ENCODE measurements around the gene FNTB.
"Not testable (repeated sequence)": the region's sequence is repeated elsewhere in the genome, so short reads cannot be mapped to it uniquely, and the experiment has no call there.

The FNTB gene

DNA sequence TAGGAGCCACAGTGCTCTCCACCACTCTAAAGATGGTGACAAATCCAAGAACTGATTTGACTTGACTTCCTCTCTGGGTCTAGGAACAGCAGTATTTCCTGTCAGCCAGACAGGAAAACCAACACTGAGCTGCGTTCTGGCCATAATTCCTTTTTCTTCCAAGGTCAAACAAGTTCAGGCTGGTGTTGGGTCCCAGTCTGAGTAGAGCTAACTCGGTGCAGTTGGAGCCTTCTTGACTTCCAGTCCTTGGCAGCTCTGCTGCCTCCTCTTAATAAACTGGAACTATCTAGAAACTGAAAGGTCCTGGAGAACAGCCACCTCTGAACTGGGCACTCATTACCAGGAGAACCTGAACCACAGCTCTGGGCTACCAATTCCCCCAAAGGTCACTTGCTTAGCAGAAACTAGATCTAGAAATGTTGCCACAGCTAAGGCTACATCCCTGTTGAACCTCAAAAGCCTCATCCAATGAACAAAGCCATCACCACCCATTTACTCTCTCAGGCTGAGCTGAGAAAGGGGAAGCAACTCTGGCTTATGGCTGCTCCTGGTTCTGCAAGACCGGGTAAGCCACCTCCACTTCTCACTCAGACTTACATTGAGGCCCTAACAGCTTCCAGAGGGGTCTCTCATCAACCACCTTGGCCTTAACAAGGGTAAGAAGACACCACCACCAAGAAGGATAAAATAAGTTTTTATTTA is 87.9 kb downstream of the FNTB start:
- Histone ChIP-seq H3K4me1 (ENCODE audit: insufficient read depth, low read length) (no peaks in the 10 kb centered on the region), H3K9me3 (ENCODE audit: control insufficient read depth, insufficient read depth, low read length) (no peaks in the 10 kb centered on the region), H3K9ac (ENCODE audit: low read depth, low read length) (no peak overlapping the region), H3K36me3 (ENCODE audit: insufficient read depth, low read length) (peaks cover 16% of the 10 kb centered on the region)

DNA sequence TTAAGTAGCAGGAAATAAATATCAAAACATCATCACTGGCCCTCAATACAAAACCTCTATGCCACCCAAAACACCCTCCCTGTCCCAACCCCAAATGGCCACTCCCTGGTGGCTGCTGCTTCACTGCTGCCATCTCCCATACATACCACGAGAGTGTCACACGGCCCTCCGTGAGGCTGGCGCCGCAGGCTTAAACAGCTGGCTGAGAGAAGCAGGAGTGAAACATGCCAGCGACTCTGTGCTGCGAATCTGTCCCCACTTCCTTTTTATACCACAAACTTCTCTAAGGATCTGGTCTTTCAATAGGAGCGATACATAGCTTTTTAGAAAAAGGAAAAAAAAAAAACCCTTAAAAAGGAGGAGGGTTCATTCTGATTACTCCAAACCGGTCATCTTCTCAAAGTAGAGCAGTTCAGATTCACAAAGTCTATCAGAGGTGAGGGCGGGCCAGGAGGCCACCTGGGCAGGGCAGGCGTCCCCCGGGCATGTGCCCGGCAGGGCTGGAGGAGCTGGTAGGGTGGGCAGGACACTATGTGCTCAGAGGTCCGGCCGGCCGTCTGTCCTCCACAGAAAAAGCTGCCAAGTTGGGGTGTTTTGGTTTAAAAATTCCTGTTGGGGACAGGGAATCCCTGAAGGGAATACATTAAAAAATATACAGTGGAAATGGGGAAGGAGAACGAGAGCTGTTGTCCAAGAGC is 89.1 kb downstream of the FNTB start:
- Histone ChIP-seq H3K36me3 (ENCODE audit: insufficient read depth, low read length) (peaks cover 16% of the 10 kb centered on the region), H3K9me3 (ENCODE audit: control insufficient read depth, insufficient read depth, low read length) (no peaks in the 10 kb centered on the region), H3K9ac (ENCODE audit: low read depth, low read length) (no peak overlapping the region), H3K4me1 (ENCODE audit: insufficient read depth, low read length) (no peaks in the 10 kb centered on the region)

DNA sequence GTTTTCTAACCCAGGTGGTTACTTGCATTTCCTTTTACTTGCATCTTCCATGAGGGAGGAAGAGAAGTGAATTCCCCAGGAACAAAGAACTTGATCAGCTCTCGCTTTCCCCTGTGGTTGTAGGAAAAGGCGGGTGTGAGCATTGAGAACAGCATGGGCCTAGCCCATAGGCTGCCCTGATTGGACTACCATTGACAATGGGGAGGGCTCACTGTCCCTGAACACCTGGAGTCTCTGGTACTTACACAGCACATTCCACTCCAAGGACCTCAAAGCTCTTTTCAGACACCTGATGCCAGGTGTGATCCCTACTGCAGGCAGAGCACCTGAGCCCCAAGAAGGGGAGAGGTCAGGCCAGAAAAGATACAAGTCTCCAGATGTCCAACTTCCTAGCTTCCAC is 90.6 kb downstream of the FNTB start:
- peaks cover 16% of the 10 kb centered on the region for H3K36me3 ChIP-seq (ENCODE audit: insufficient read depth, low read length)
- H3K9ac ChIP-seq (ENCODE audit: low read depth, low read length) = no peak overlapping the region
- no peaks in the 10 kb centered on the region for H3K4me1 ChIP-seq (ENCODE audit: insufficient read depth, low read length)
- no peaks in the 10 kb centered on the region for H3K9me3 ChIP-seq (ENCODE audit: control insufficient read depth, insufficient read depth, low read length)

DNA sequence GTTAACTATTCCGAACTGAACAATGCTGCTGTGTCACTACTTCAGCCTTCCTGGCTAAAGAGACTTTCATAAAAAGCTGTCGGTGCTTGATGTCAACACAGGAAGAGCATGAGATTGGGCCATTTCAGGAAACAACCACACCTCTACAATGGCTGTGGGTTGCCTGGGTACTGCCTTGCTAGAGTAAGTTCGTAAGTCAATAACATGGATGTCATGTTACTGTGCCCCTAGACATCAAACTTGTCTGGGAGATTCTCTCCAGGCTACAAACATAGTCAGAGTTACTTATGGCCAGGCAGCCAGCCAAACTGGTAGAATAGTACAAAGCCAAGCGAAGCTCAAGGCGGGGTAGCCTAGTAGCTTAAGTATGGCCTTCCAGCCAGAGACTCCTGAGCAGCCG is 92.5 kb downstream of the FNTB start:
- no peaks in the 10 kb centered on the region for H3K4me1 ChIP-seq (ENCODE audit: insufficient read depth, low read length)

DNA sequence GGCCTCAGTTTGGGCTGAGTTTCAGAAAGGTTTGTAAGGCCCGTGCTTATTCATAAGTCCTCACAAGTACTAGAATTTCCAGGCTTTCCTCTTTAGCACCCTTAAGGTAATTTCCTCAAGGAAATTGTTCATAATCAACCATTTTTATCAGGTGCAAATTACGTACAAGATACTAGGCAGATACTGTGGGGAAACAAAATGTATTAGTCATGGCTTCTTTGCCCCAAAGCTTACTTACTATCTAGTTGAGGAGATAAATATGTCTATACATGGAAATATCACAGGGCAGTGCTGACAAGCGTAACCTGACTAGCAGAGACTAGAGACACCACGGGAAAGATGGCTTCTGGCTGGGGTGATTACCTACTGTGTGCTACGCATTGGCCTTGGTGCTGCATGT is 93.1 kb downstream of the FNTB start:
- Histone ChIP-seq H3K4me1 (ENCODE audit: insufficient read depth, low read length) (no peaks in the 10 kb centered on the region), H3K9ac (ENCODE audit: low read depth, low read length) (no peak overlapping the region), H3K9me3 (ENCODE audit: control insufficient read depth, insufficient read depth, low read length) (no peaks in the 10 kb centered on the region), H3K36me3 (ENCODE audit: insufficient read depth, low read length) (peaks cover 23% of the 10 kb centered on the region)

More for the DNA sequence above, 92.5 kb downstream of the FNTB start:
- no peak overlapping the region for H3K9ac ChIP-seq (ENCODE audit: low read depth, low read length)
- H3K9me3 ChIP-seq (ENCODE audit: control insufficient read depth, insufficient read depth, low read length) = no peaks in the 10 kb centered on the region
- peaks cover 23% of the 10 kb centered on the region for H3K36me3 ChIP-seq (ENCODE audit: insufficient read depth, low read length)

DNA sequence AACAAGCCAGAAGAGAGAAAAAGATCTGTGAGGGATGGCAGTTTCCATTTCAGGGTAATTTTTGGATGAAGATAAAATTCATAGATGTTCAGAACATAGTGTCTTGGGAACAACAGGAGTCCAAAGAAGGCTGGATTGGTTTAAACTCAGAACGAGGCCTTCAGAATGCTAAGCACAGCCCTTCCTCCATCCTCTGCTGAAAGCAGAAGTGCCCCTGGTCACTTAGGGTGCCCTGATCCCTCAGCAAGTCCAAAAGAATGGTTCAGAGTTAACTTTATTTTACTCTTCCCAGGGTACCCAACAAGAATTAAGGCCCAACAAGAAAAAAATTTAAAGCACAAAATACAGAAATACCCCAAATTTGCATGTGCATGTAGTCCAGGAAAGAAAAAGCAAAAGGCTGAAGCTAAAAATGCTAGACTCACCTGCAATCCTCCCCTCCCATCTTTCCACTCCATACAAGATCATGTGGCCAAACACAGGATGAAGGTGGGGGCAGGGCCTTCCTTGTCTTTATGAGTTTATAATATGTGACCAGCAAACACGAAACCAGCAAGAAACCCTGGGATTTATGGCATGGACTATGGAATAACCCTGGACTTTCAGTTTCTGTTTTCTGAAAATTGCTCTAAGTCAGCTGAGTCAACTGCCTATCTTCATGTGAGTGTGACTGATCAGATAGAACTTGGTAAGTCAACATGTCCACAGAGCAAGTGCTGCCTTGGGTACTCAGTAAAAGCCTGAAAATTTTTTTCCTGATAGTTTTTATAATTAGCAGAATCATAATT is 94.5 kb downstream of the FNTB start:
- Histone ChIP-seq H3K4me1 (ENCODE audit: insufficient read depth, low read length) (no peaks in the 10 kb centered on the region), H3K9ac (ENCODE audit: low read depth, low read length) (no peak overlapping the region), H3K9me3 (ENCODE audit: control insufficient read depth, insufficient read depth, low read length) (peaks cover 3% of the 10 kb centered on the region; the same call in 1 of the 2 replicates), H3K36me3 (ENCODE audit: insufficient read depth, low read length) (peaks cover 25% of the 10 kb centered on the region)

DNA sequence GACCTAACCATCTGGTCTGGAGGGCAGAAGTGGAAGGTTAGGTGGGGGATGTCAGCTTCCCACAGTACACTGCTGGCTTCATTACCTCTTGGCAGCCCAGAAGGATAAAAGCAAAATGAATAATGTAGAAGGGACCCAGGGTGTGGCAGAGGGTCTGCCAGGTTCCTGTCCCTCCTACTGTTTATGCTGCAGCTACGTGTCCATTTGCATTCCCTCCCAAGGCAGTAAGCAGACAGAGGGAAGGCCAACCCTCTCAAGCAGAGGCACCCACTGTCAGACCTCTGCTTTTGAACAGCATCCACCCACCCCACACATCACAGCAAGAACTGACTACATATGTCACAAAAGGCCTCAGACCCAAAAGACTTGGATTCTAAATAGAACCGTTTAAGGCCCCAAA is 96.2 kb downstream of the FNTB start:
- Histone ChIP-seq H3K36me3 (ENCODE audit: insufficient read depth, low read length) (peaks cover 26% of the 10 kb centered on the region), H3K4me1 (ENCODE audit: insufficient read depth, low read length) (no peaks in the 10 kb centered on the region), H3K9me3 (ENCODE audit: control insufficient read depth, insufficient read depth, low read length) (peaks cover 15% of the 10 kb centered on the region), H3K9ac (ENCODE audit: low read depth, low read length) (no peak overlapping the region)

DNA sequence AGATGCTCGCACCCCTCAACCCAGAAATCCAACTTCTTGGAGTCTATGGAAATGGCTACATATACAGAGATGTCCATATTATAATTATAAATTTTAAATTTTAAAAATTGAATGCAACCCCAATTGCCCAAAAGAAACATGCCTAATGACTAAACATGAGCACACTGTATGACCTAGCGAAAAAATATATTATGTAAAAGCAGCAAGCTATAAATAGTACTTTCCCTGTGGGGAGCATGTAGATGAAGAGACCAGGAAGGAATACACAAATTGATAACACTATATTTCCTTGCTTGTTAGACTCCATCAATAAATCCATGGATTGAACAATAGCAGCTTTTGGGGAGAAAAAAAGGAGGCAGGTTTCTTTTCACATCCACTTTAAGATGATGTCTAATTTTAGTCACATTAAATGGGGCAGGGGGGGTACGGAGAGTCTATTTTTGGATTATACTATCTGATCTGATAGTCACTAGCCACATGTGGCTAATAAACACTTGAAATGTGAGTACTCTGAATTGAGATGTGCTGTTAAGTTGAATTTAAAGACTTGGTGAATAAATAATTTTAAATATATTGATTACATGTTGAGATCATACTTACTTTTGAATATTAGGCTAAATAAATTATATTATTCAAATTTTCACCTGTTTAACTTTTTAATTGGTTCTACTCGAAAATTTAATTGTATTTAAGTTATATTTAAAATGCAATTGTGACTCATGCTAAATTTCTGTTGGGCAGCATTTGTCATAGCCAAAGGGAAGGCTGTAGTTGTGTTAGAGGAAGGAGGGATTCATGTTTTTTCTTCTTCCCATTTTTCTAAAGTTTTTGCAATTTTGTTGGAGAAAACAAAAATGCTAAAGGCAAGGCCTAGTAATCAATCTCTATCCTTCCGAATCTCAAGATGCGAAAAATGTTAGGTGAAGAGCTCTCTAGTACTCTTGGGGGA is 98.1 kb downstream of the FNTB start:
- H3K36me3 ChIP-seq (ENCODE audit: insufficient read depth, low read length) = peaks cover 37% of the 10 kb centered on the region
- H3K9me3 ChIP-seq (ENCODE audit: control insufficient read depth, insufficient read depth, low read length) = peaks cover 26% of the 10 kb centered on the region
- H3K4me1 ChIP-seq (ENCODE audit: insufficient read depth, low read length) = no peaks in the 10 kb centered on the region
- no peak overlapping the region for H3K9ac ChIP-seq (ENCODE audit: low read depth, low read length)

DNA sequence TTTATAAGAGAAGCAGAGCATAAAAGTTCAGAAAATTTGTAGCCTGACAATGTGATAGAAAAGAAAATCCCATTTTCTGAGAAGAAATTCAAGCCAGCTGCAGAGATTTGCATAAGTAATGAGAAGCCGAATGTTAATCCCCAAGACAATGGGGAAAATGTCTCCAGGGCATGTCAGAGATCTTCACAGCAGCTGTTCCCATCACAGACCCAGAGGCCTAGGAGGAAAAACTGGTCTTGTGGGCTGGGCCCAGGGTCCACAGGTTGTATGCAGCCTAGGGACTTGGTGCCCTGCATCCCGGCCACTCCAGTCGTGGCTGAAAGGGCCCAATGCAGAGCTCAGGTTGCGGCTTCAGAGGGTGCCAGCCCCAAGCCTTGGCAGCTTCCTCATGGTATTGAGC is 100.0 kb downstream of the FNTB start:
- H3K36me3 ChIP-seq (ENCODE audit: insufficient read depth, low read length) = peaks cover 45% of the 10 kb centered on the region
- not testable (repeated sequence) for H3K9ac ChIP-seq (ENCODE audit: low read depth, low read length); H3K4me1 ChIP-seq (ENCODE audit: insufficient read depth, low read length)
- H3K9me3 ChIP-seq (ENCODE audit: control insufficient read depth, insufficient read depth, low read length) = peaks cover 26% of the 10 kb centered on the region

DNA sequence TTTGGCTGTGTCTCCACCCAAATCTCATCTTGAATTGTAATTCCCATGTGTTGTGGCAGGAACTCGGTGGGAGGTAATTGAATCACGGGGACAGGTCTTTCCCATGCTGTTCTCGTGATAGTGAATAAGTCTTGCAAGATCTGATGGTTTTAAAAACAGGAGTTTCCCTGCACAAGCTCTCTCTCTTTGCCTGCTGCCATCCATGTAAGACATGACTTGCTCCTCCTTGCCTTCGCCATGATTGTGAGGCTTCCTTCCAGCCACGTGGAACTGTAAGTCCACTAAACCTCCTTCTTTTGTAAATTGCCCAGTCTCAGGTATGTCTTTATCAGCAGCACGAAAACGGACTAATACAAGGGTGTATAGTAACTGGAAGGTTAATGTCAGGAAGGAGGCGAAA is 101.1 kb downstream of the FNTB start:
- not testable (repeated sequence) for H3K9ac ChIP-seq (ENCODE audit: low read depth, low read length); H3K4me1 ChIP-seq (ENCODE audit: insufficient read depth, low read length)
- Histone ChIP-seq H3K9me3 (ENCODE audit: control insufficient read depth, insufficient read depth, low read length) (peaks cover 26% of the 10 kb centered on the region), H3K36me3 (ENCODE audit: insufficient read depth, low read length) (peaks cover 54% of the 10 kb centered on the region)

DNA sequence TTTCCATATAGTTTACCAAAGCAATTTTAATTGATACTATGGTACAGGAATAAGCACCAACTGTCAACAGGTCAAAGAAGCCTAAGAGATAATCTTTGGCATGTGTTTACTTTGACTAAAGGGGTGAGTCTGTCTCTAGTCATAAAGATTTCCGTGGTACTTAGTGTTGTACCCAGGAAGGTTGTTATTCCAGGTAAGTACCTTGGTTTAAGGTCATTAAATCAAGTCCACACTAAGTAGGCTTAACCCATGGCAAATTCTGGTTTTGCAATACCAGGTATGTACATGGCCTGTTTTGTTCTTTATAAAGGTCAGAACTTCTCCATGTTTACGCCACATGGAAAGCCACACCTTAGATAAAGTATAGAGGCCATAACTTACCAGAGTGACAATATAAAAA is 105.7 kb downstream of the FNTB start:
- Histone ChIP-seq H3K9me3 (ENCODE audit: control insufficient read depth, insufficient read depth, low read length) (peaks cover 17% of the 10 kb centered on the region), H3K4me1 (ENCODE audit: insufficient read depth, low read length) (no peaks in the 10 kb centered on the region), H3K36me3 (ENCODE audit: insufficient read depth, low read length) (peaks cover 45% of the 10 kb centered on the region), H3K9ac (ENCODE audit: low read depth, low read length) (no peak overlapping the region)

DNA sequence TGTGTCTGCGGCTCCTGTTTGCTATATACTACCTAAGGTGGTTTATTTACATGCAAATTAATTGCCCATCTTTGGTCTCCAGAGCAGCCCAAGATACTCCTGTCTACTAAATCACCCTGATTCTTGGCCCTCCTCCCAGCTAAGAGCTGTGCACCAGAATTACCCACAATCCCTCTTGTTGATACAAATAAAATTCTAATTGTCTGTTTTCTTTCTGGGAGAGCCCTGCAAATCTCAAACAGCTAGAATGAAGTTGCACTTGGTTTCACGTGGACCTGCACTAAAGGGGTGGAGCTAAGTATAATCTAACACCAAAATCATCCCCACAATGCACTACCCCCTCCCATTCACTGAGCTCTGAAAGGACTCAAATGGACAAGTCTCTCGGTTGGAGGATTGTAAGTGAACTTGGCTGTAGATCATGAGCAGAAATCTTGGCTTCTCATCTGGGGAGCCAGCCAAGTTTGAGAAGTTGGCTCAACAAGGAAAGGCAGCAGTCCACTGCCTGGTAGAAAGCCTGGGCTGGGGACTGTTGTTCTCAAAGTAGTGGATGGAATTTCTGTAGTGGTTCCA is 109.0 kb downstream of the FNTB start:
- Histone ChIP-seq H3K4me1 (ENCODE audit: insufficient read depth, low read length) (no peaks in the 10 kb centered on the region), H3K36me3 (ENCODE audit: insufficient read depth, low read length) (peaks cover 34% of the 10 kb centered on the region), H3K9me3 (ENCODE audit: control insufficient read depth, insufficient read depth, low read length) (no peaks in the 10 kb centered on the region), H3K9ac (ENCODE audit: low read depth, low read length) (no peak overlapping the region)

DNA sequence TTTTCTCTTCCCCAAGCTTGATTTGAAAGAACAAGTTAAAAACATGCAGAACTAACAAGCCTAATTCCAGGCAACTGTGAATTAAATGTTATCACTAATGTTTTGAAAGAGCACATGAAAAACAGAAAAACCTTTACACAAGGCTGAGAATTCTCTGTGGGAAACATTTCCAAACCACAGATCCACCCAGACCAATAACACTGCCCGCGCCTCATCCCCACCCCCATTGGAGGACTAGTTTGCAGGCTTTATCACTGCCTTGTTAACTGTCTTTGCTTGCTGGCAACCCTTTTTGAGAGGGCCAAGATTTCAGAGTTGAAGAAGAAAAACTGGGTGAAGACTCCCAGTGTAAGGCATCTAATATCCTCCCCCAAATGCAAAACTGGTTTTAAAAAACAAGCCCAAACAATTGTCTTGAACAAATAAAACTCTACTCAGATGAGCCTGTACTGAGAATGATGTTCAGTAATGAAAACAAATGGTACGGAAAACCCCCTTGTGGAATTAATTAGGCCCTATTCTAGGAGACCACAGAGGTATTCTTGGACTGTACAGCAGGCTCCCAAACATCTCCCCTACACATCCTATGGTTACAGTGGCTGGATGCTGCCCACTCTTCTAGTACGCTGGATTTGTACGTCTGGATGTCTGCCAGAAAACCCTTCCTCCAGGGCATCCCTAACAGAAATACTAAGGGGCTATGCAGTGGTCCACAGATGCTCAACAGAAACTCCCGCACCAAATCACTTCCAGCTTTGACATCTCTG is 109.8 kb downstream of the FNTB start:
- Histone ChIP-seq H3K4me1 (ENCODE audit: insufficient read depth, low read length) (no peaks in the 10 kb centered on the region), H3K9me3 (ENCODE audit: control insufficient read depth, insufficient read depth, low read length) (no peaks in the 10 kb centered on the region), H3K9ac (ENCODE audit: low read depth, low read length) (no peak overlapping the region), H3K36me3 (ENCODE audit: insufficient read depth, low read length) (peaks cover 28% of the 10 kb centered on the region)
